GM18520 (cell line): Measurements from ENCODE around the gene SERP1.

Experiments used
- ATAC-seq: cut with Tn5 transposase; IDR thresholded peaks from one replicate; pipeline ENCODE4 v1.9.1; 2021; ENCODE audit not compliant: unreplicated experiment

SERP1 gene

GRCh38 chr3:150494411-150494977 lies 51.8 kb downstream of the SERP1 start:
- no peak for ATAC-seq
